ENCODE data around the gene PIK3R2.

Gene PIK3R2

DNA sequence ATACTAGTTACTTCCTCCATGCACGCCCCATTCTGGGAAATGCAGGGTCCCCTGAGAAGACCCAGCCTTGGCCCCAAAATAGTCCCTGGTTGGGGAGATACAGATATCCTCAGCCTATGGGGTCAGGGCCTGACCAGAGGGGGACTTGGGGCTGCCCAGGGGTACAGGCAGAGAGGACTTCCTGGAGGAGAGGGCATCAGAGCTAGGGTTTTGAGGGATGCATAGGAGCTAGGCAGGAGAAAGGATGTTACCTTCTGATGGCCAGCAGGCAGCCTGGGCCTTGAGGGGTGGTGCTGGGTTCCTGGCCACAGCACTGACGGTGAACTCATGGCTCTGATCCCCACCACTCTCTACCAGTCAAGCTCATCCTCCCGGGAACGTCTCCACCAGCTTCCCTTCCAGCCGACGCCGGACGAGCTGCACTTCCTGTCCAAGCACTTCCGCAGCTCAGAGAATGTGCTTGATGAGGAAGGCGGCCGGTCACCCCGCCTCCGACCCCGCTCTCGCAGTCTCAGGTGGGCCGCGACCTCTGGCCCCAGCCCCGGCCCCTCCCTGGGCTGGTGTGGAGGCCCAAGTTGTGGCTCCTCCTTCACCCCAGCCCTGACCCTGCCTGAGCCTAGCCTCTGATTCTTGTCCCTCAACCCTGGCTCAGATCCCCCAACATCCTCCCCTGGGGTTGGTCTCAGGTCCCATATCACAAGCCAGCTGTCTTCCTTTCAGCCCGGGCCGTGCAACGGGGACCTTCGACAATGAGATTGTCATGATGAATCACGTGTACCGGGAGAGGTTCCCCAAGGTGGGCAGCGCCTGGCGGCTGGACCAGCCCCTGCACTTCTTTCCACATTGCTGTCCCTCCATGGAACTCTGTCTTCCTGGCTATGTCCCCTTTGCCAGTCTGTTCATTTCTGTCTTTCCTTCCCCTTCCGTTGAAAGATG lies 29.8 kb upstream of the PIK3R2 start:
- DNase-seq: no peak

DNA sequence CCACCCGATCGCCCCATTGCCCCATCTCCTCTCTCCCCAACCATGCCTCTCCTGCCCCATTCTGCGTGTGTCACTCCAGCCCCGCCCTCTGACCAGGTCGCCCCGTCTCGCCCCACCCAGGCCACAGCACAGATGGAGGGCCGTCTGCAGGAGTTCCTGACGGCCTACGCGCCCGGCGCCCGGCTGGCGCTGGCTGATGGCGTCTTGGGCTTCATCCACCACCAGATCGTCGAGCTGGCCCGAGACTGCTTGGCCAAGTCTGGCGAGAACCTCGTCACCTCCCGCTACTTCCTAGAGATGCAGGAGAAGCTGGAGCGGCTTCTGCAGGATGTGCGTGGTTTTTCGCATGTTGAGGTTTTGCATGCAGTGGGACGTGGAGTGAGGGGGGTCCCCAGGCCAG lies 29.1 kb upstream of the PIK3R2 start:
- no peak for DNase-seq

DNA sequence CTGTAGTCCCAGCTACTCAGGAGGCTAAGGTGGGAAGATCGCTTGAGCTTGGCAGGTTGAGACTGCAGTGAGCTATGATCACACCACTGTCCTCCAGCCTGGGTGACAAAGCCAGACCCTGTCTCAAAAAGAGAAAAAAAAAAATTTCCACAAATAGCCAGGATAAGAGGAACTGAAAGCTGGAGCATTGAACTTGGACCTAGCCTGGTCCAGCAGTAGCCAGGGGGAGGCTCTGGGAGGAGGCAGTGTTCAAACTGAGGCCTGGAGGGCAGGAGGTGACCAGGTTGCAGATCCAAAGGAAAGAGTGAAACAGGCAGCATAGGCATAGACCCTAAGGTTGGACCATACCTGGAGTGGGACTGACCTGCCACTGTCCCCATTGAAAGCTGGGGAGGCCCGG lies 26.9 kb upstream of the PIK3R2 start:
- DNase-seq: no peak

DNA sequence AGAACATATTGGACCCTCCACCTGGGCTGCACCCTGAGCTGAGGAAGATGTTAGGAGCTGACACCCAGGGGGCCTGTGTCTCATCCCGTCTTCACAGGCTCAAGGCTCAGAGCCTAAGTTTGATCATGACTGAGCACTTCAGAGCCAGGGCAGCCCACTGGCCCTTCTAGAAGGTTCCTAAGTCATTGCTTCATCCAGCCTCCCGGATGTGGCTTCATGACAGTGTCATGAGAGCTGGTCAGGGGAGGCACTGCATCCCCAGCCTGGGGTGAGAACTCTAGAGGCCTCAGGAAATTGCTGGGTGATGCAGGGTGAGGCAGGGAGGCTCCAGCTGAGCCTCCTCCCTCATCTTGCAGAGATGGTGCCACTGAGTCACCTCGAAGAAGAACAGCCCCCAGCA lies 24.9 kb upstream of the PIK3R2 start:
- DNase-seq: no peak

DNA sequence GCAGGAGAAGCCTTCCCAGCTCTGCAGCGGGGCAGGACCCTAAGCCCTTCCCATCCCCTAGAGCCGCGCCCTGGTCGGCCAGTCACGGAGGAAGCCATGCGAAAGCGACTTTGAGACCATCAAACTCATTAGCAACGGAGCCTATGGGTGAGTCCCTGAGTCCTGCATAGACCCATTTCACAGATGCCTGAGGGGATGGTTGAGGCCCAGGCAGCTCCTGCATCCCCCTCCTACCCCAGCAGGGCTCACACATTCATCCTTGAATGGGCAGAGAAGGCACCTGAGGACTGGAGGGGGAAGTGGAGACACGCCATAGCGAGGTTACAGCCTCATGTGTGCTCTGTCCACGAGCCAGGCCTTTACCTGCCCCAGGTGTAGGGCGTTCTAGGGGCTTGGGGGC lies 24.2 kb upstream of the PIK3R2 start:
- no peak for DNase-seq

DNA sequence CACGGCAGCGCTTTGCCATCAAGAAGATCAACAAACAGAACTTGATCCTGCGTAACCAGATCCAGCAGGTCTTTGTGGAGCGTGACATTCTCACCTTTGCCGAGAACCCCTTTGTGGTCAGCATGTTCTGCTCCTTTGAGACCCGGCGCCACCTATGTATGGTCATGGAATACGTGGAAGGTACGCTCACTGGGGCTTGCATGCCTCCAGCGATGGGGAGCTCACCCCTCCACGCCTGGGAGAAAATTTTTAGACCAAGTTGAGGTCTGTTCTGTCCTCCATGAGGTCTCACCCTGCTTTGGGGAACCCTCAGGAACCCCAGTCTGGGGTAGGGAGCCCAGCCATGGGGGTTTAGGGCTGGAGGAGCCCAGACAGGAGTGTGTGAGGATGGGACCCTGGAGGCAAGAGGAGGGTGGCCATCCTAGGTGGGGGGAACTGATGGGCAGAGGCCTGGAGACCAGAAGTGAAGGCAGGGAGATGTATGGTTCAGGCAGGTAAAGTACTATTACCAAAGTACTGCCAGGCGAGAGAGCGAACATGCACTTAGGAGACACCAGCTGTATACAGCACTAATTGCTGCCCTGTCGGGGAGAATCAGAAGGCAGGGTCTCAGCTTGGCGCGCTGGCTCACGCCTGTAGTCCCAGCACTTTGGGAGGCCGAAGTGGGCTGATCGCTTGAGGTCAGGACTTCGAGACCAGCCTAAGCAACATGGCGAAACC lies 22.3 kb upstream of the PIK3R2 start:
- DNase-seq: no peak

DNA sequence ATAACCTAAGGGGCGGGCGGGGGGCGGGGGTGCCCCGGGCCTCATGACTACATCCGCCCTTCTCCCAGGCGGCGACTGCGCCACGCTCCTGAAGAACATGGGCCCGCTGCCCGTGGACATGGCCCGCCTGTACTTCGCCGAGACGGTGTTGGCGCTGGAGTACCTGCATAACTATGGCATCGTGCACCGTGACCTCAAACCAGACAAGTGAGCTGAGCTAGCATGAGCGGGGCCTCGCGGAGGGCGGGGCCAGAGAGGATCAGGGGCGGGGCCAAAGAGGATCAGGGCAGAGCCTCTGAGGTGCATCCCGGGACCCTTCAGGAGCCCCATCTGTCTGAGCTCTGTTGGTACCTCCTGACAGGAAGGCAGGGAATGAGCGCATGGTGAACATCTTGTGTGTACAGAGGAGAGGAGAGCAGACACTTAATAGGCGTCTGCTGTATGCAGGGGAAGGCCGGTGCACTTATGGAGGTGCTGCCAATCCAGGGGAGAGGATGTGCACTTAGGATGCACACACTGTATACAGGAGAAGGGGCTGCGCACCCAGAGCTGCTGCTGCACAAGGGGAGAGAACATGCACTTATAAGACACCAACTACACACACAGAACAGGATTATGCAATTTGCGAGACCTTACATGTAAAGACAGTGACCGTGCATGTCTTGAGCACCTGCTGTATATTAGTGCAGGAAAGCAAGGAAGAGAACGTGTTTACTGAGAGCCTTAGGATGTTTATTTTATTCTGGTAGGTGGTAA lies 20.9 kb upstream of the PIK3R2 start:
- DNase-seq: no peak

DNA sequence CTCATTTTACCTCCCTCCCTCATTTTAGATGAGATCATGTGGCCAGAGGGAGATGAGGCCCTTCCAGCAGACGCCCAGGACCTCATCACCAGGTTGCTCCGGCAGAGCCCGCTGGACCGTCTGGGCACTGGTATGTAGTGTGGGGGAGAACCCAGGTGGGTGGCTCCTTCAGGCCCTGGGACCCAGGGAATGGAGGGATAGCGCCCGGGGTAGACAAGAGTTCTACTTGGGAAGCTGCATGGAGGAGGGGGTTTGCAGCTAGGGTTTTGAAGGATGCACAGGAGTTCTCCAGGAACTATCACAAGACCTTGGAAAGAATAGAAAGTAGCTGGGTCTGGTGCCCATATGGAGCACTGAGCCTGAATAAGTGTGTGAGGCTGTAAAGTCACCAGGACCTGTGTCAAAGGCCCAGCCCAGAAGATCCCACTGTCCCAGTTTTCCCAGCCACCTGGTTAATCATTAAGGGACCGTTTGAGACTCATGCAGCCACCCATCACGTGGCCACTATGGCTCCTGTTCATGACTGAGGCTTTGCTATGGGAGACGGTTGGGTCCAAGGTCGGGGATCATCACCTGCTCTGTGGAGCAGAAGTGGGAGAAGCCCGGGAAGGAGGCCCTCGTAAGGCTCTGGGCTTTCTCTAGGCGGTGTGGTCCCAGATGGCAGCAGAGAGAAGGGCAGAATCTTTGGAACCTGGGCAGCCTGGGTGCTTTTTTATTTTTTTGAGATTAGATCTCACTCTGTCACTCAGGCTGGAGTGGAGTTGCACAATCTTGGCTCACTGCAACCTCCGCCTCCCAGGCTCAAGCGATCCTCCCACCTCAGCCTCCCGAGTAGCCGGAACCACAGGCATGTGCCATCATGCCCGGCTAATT lies 17.0 kb upstream of the PIK3R2 start:
- no peak for DNase-seq

DNA sequence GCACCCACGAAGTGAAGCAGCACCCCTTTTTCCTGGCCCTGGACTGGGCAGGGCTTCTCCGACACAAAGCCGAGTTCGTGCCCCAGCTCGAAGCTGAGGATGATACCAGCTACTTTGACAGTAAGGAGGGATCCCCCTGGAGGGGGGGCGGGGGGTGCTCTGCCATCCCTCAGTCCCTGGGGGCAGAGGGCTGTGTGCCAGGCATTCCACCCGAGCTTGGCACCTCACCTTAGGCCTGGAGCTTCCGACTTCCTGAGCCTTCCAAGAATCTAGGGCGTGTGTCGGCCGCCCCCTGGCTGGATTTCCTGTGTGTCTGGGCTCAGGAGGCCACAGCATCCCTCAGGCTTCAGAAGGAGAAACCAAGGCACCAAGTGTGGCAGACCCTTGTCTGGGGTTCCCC lies 15.7 kb upstream of the PIK3R2 start:
- DNase-seq: no peak

DNA sequence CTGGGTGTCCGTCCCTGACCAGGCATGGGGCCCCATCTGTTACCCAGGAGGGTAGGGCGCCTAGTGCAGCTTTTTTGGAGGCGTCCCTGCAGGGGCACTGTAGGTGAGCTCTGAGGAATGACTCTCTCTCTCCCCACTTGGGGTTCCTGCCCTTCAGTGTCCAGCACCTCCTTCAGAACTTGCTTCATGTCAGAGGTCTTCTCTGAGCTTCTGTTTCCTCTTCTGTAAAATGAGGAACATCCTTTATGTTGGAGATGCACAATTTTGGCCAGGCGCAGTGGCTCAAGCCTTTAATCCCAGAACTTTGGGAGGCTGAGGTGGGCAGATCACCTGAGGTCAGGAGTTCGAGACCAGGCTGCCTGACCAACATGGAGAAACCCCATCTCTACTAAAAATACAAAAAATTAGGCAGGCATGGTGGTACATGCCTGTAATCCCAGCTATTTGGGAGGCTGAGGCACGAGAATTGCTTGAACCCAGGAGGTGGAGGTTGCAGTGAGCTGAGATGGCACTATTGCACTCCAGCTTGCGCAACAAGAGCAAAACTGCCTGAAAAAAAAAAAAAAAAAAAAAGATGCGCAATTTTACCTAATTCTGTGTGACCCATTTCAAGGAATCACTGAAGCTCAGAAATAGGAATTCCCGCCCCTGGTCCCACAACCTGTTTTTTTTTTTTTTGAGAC lies 15.2 kb upstream of the PIK3R2 start:
- DNase-seq: no peak

DNA sequence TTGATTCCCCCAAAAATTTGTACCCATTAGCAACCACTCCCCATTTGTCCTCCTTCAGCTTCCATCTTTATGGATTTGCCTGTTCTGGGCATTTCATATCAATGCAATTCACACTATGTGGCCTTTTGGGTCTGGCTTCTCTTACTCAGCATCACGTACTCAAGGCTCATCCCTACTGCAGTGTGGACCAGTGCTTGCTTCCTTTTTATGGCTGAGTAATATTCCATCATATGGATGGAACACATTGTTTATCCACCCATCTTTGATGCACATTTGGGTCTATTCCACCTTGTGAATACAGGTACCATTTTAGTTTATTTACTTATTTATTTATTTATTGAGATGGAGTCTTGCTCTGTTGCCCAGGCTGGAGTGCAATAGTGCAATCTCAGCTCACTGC lies 12.5 kb upstream of the PIK3R2 start:
- no peak for DNase-seq

DNA sequence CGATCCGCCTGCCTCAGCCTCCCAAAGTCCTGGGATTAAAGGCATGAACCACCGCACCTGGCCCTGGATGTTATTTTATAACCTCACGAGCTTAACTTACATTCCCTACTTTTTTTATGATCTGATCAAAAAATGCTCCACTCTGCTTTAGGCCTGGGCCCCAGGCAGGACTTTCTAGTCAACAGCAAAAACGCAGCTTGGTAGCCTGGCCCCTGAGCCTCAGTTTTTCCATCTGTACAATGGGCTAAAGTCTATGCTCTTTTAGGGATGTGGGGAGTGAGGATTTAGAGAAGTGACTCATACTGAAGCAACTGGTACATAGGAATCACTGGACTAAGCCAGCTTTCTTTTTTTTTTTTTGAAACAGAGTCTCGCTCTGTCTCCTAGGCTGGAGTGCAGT lies 11.9 kb upstream of the PIK3R2 start:
- DNase-seq: no peak

DNA sequence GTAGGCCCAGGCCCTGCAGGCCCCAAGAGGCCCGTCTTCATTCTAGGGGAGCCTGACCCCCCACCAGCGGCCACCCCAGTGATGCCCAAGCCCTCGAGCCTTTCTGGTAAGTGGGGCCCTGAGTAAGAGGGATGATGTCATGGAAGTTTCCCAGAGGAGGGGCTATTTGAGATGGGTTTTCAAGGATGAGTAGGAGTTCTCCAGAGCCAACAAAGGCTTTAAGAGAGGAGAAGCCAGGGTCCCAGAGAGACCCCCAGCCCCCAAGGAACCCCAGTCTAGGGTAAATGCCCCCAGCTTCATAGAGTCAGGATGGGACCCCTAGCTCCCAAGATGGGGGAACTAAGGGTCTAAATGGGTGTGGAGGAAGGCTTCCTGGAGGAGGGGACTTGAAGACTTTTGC lies 9.1 kb upstream of the PIK3R2 start:
- no peak for DNase-seq

DNA sequence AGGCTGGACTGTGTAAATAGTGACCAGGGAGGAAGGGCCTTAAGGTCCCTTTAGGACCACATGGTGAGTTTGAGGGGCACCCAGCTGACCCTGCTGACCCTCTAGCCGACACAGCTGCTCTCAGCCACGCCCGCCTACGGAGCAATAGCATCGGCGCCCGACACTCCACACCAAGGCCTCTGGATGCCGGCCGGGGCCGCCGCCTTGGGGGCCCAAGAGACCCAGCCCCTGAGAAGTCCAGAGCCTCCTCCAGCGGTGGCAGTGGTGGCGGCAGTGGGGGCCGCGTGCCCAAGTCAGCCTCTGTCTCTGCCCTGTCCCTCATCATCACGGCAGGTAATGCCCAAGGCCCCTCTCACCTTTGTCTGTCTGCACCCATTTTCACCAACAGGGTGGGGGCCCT lies 8.6 kb upstream of the PIK3R2 start:
- no peak for DNase-seq

DNA sequence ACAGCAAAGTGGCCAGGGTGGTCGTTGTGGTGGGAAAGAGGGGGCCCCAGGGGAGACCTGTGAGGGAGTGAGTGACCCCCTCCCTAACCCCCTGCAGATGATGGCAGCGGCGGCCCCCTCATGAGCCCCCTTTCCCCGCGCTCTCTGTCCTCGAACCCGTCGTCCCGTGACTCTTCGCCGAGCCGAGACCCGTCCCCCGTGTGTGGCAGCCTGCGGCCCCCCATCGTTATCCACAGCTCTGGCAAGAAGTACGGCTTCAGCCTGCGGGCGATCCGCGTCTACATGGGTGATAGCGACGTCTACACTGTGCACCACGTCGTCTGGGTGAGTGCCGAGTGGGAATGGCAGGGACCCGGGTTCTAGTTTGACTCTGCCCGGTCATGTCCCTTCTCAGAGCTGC lies 8.1 kb upstream of the PIK3R2 start:
- no peak for DNase-seq

DNA sequence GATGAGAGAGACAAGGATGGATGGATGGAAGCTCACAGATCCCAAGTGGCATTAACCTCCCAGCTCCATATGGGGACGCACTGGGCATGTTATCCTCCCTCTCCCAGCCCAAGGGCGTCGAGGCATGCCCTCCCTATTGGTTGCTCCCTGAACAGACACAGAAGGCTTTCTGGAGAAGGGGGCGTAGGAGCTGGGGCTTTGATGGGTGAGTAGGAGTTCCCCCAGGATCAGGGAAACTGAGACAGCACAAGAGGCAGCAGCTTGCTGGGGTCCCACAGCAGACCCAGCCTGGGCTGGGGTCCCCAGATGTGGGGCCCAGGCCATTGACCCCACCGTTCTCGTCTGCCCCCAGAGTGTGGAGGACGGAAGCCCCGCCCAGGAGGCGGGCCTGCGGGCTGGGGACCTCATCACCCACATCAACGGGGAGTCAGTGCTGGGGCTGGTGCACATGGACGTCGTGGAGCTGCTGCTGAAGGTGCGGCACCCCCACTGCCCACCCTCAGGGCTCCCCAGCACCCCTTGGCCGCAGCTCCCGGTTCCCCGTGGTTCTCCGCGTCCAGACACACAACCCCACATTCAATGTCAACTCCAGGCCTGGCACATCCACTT lies 7.5 kb upstream of the PIK3R2 start:
- no peak for DNase-seq

DNA sequence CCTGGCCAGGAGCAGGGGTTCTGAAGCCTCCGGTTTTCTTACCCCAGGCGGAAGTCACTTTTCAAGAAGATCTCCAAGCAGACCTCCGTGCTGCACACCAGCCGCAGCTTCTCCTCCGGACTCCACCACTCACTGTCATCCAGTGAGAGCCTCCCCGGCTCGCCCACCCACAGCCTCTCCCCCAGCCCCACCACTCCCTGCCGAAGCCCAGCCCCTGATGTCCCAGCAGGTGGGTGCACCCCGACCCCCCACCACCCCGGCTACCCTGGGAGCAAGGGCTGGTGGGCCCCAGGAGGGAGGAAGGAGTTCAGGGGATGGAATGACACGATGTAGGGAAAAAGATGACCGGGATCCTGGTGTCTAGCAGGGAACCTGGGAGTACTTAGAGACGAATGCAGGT lies 5.6 kb upstream of the PIK3R2 start:
- DNase-seq: no peak

DNA sequence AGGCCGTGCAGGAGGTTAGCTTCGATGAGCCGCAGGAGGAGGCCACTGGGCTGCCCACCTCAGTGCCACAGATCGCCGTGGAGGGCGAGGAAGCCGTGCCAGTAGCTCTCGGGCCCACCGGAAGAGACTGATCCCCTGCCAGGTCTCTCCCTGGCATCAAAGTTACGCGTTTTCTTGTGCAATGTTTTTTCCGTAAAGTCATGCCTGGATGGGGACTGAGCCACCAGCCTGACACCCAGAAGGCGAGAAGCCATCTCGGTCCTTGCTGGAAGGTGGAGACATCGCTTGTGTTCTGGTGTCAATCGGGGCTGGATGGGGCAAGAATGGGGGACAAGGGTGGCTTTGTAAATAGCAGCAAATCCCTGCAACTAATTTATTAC lies 3.4 kb upstream of the PIK3R2 start:
- DNase-seq: no peak

DNA sequence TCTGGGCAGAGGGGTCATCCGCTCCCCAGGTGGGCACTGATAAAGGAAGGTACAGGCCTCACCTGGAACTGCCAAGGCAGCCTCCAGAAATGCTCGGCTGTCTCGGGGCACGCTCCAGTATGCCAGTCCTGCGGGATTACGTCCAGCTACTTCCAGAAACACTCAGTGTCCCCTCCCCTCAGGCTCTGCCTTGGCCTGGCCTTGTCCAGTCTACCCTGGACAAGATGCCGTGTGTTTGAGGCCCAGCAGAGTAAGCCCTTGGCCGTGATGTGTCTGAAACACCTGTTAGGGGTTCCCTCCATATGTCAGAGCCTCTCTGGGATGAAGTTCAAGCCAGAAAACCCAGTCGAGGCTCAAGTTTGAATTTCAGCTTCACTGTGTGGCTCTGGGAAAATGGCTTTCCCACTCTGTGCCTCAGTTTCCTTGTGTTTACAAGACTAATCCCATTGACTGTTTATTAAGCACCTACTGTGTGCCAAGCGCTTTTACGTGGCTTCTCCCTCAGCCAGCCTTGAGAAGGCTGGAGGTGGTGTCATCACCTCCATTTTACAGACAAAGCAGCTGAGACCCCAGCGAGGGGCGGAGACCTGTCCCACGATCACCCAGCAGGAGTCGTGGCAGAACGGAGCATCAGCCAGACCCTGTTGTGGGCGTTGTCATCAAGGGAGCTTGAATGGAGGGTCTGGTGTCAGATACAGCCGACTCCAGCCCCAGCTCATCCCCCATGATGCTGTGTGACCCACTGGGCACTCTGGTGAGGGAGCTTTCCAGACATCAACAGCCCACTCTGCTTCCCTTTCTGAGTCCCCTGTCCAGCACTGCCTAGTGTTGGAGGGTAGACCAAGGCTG lies 2.0 kb upstream of the PIK3R2 start:
- DNase-seq: no peak
